Limb (tissue), 2 donors: Measurements from ENCODE around the gene UBE2G2.

ENCODE experiments used
- DNase-seq, 2 donors: peaks; one replicate each; pipeline ENCODE4 v3.0.0-alpha.2; 2016; ENCODE audit errors: extremely low spot score in 2 of 2

Gene UBE2G2, protein sequence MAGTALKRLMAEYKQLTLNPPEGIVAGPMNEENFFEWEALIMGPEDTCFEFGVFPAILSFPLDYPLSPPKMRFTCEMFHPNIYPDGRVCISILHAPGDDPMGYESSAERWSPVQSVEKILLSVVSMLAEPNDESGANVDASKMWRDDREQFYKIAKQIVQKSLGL

DNA sequence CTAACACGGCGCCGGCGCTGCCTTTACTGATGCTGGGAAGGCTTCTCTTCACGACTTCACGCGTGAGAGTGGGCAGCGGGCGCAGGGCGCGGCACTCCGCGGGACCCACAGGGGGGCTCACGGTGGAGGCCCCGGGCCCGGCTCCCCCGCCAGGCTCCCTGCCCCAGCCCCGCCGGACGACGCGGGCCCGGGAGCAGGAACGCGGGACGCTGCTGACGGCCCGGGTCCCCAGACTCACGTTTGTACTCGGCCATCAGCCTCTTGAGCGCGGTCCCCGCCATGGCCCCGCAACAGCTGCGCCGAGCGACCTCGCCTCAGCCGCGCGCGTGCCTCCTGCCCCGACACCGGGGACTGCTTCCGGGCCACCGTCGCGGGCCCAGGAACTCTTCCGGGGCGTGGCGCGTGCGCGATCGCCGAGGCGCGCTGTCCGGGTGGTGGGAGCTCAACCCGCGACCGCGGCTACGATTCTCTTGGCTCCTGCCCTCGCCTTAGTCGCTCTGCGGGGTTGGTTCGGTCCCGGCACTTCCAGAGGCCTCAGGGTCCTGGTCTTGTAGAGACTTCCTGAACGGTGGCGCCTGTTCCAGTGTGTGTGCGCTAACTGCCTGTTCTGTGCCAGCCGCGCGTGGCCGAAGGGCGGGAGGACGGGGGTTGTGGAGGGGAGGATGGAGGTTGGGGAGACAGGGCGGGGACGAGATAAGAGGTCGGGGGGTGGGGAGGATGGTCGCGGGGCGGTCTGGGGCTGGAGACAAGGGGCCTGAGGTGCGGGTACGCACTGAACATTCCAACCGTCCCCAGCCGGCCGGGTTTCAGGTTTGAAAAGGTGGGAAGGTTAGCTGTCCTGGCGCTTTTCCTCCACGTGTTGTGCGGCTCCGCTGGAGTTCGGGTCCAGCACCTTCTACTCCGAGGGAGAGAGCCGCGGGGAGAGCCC lies at the start of gene UBE2G2:
TSS of gene UBE2G2 (minus strand) at position 353 of the 928 bp plus-strand sequence. CDS start at position 281, 72 bp downstream.
- peak; percentile 78 to 94 for DNase-seq

DNA sequence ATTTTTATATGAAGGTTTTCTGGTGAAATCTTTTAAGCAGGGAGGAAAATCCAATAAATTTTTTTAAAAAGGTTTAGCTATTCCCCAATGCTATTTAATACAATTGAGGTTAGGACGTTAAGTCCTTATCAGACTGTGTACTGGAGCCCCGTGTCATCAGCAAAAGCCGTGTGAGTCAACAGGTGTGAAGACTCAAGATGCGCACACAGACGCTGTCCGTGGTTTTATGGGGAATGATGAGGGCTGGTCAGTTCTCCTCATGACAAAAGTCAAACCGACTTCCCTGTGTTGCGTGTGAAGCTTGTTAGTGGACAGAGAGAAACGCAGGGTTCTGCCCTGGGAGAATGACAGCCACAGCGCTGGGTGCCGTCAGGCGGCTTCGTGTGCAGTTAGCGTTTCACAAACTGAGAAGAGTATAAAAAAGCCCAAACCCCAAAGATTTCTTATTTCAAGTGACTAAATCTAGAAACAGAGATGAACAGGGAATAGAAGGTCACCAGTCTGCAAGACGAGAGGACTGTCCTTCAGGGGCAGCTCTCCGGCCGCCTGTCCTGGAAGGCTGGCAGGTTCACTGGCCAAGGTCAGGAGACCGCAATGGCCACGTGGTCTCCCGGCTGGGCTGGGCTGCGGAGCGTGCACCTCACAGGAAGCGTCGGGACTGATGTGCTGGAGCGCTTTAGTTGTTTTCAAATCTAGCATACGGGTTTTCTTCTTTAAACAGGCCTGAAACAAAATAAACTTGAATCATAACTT lies 49.5 kb upstream of the UBE2G2 start:
- DNase-seq = no peak

GRCh38 chr21:44850208-44850800 lies 48.7 kb upstream of the UBE2G2 start:
- no peak for DNase-seq

- DNase-seq = no peak
Observed at GRCh38 chr21:44849616-44850130, 48.1 kb upstream of the UBE2G2 start.

GRCh38 chr21:44848821-44849521 lies 47.4 kb upstream of the UBE2G2 start:
- no peak for DNase-seq

- no peak for DNase-seq
Observed at GRCh38 chr21:44847261-44848056, 45.8 kb upstream of the UBE2G2 start.

- no peak for DNase-seq
Observed at GRCh38 chr21:44846485-44847260, 45.1 kb upstream of the UBE2G2 start.

GRCh38 chr21:44846224-44846484 lies 44.5 kb upstream of the UBE2G2 start:
- no peak for DNase-seq

DNA sequence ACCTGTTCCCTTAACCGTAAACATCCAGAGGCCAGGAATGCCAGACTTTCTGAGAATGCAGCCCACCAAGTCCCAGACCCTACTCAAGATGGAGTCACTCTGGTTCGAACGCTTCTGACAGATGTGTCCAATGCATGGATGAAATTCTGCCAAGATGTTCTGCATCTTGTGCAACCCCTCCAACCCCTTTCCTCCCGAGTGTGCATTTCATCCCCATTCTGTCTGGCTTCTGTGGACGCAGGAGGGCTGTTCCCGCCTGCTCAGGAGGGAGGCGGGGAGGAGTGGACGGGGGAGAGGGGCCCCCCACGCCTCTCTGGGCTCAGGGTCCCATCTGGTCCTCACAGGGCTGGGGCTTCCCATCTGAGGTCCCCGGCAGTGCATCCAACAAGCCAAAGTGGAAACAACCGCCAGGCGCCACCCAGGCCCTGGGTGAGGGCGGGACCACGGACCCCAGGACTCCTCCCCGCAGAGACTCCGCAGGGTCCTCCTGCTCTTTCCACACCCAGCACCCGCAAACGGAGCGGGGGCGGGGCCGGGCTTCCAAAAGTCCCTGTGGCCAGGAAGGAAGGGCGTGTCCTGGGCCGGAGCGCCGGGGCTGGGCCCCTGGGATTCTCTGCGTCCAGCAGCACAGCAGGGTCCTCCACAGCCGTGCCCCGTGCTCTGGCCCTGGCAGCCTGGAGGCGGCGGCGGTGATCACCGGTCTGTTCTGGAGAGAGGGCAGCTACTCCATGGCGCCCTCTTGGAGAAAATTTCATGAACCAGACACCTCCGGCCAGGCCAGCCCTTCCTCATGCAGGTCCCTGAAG lies 44.0 kb upstream of the UBE2G2 start:
- peak; percentile 28 to 69 for DNase-seq

- no peak for DNase-seq
Observed at GRCh38 chr21:44844256-44844655, 42.6 kb upstream of the UBE2G2 start.

DNA sequence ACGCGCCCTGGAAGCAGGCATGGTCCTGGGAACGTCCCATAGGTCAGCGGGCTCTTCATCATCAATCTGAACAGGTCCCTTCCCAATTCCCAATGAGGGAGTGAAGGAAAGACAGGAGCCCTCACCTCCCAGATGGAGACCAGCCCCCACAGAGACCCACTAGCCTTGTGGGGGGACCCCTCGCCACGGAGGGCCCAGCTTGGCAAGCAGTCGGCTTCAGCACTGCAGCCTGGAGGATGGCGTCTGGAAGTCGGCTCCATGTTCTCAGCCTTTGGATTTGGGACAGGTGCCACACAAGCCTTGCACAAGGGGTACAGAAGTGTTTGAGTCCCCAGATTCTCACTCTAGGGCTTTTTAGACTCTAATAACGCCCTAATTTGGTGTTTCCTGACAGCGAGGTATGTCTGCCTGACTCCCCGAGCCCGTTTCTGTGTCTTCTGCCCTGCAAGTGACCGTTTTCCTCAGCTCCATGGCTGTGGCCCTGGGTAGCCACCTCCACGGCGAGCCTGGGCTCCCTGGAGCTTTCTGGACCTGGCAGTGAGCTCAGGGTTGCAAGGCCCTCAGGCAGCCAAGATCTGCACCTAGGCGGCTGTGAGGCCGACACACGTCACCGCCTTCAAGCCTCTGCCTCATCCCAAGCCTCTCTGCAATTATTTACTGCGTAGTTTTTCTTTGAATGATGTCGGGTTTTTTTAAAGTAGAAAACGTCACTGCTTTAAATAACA lies 41.3 kb upstream of the UBE2G2 start:
- no peak for DNase-seq

- no peak for DNase-seq
Observed at GRCh38 chr21:44842087-44842486, 40.5 kb upstream of the UBE2G2 start.

DNA sequence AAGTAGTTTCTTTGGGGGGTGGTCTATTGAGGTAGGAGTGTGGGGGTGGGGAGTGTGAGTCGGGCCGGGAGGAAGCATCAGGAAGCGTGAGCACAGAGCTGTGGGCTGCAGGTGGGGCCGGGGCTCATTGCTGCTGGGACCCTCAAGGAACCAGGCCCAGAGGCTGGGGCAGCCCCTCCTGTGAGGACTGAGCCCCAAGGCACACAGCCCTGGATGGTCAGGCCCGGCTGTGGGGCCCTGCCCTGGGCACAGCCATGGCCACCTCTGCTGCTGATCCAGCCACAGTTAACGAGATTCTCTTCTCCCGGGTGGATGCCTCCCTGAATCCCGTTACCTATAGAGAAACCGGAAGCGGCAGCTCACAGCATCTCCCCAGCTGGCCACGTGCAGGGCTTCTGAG lies 39.2 kb upstream of the UBE2G2 start:
- DNase-seq = no peak

DNA sequence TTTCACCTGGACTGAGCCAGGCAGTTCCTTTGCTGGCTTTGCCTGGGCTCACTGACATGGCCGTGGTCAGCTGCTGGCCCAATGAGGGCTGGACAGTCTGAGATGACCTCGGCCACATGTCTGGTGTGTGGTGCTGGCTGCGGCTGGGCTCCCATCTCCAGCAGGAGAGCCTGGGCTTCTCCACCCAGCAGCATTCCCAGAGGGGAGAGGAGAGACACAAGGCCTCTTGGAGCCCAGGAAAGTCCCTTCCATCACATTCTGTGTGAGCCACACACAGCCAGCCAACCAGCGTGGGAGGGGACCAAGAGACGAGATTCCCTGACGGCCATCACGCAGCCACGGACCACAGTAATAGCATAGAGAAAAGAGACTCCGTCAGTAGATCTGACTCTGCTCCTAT lies 37.3 kb upstream of the UBE2G2 start:
- no peak for DNase-seq

DNA sequence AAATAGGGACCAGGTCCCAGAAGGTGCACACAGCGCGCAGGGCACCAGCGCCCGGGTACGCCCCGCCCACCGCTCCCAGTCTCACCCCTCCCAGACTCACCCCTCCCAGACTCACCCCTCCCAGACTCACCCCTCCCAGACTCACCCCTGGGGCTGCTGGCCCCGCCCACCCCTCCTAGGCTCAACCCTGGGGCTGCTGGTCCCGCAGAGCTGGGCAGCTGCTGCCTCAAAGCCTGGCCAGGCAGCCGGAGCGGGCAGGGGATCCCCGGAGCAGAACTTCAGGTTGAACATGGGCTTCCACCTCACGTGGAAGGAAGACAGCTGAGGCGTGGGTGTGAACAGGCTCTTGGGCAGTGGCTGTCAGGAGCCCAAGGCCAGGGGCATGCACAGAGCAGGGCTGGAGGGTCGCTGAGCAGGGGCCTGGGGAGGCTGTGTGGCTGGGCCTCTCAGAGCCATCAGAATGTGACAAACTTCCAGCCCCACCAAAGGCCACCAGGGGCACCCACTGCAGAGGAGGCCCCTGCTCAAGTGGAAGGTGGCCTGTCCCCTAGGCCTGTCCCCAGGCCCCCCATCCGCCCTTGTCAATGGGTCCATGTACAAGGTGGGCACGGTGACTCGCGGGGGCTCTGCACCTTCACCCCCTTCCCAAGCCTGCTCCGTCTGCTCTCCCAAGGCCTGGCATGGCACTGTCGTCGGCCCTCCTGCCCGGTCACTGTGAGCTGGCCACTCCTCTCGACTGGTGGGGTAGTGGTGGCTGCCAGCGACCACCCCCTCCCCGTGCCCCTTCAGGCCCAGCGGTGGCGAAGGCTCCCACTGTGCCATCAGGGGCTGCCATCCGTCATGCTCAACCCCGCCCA lies 36.6 kb upstream of the UBE2G2 start:
- DNase-seq = no peak

DNA sequence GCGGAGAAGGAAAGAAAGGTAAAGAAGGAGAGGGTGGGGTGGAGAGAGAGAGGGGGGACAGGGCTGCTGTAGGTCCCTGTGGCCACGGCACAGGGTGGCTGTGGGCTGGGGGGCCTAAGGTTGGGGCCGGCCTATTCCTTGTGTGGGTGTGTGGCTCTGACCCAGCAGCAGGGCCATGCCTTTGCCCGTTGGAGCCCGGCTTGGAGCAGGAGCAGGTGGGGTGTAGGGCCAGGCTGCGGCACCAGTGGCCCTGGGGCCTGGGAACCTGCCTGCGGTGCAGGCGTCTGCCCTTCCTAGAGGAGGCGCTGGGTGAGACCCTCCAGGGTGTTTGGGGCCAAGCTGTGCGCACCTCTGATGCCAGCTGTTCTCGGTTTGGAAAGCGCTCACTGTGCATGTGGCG lies 35.9 kb upstream of the UBE2G2 start:
- DNase-seq = no peak
